NCI-H2081 (cell line): ENCODE data around the gene MIA2.
A peak's percentile ranks its signal among the peaks of the same experiment; 100 is the strongest.
"Not testable (repeated sequence)": the region's sequence is repeated elsewhere in the genome, so short reads cannot be mapped to it uniquely, and the experiment has no call there.

Experiments
- DNase-seq, 2 experiments: peaks; one replicate each; lab custom pipeline; 2025; lab: John Stamatoyannopoulos, UW

The MIA2 gene

GRCh38 chr14:39268393-39268792, 34.7 kb downstream of the MIA2 start:
- DNase-seq: peak in 1 of 2 experiments; percentile 19

GRCh38 chr14:39272918-39273317, 39.2 kb downstream of the MIA2 start:
- DNase-seq: no peak

- DNase-seq: no peak
These were observed 41.7 kb downstream of the MIA2 start for GRCh38 chr14:39275395-39275794.

- DNase-seq: no peak
These were observed 42.3 kb downstream of the MIA2 start for GRCh38 chr14:39276005-39276404.

- DNase-seq: no peak
These were observed 42.9 kb downstream of the MIA2 start for GRCh38 chr14:39276579-39277114.

- DNase-seq: no peak
These were observed 45.8 kb downstream of the MIA2 start for GRCh38 chr14:39279515-39279914.

- DNase-seq: not testable (repeated sequence)
These were observed 47.0 kb downstream of the MIA2 start for GRCh38 chr14:39280678-39281077.

GRCh38 chr14:39289523-39289922, 55.8 kb downstream of the MIA2 start:
- no peak for DNase-seq

GRCh38 chr14:39291701-39292100, 58.0 kb downstream of the MIA2 start:
- DNase-seq: no peak

GRCh38 chr14:39293629-39294028, 59.9 kb downstream of the MIA2 start:
- DNase-seq: no peak

- DNase-seq: not testable (repeated sequence)
These were observed 66.7 kb downstream of the MIA2 start for GRCh38 chr14:39300389-39300788.

- DNase-seq: no peak
These were observed 68.6 kb downstream of the MIA2 start for GRCh38 chr14:39302124-39302810.

- DNase-seq: no peak
These were observed 69.4 kb downstream of the MIA2 start for GRCh38 chr14:39303115-39303514.

- DNase-seq: no peak
These were observed 74.1 kb downstream of the MIA2 start for GRCh38 chr14:39307815-39308214.

GRCh38 chr14:39310051-39310450, 76.3 kb downstream of the MIA2 start:
- no peak for DNase-seq

- no peak for DNase-seq
These were observed 82.2 kb downstream of the MIA2 start for GRCh38 chr14:39315859-39316444.

GRCh38 chr14:39316830-39317553, 83.3 kb downstream of the MIA2 start:
- DNase-seq: no peak

GRCh38 chr14:39318574-39318973, 84.9 kb downstream of the MIA2 start:
- DNase-seq: no peak

GRCh38 chr14:39319381-39319780, 85.7 kb downstream of the MIA2 start:
- no peak for DNase-seq

- DNase-seq: no peak
These were observed 86.6 kb downstream of the MIA2 start for GRCh38 chr14:39320318-39320717.

- DNase-seq: no peak
These were observed 89.1 kb downstream of the MIA2 start for GRCh38 chr14:39322807-39323206.

GRCh38 chr14:39324097-39324496, 90.4 kb downstream of the MIA2 start:
- DNase-seq: no peak

GRCh38 chr14:39339003-39339402, 105.3 kb downstream of the MIA2 start:
- DNase-seq: peak; percentile 73 to 78
